Vagina (tissue), 2 donors: ENCODE measurements around the gene PYGM. TPM values are rescaled to one million over a fixed set of nuclear protein-coding genes. Genes with fewer than 3 reads are reported as not detected.

Experiments used
- DNase-seq, 2 donors: peaks; one replicate each; pipeline ENCODE4 v3.0.0-alpha.2; 2017; ENCODE audit errors: extremely low spot score in 2 of 2
- H3K27ac ChIP-seq: fragments of 200-600 bp; sonication (generic); one replicate; pipeline ENCODE4 v1.5.1; 2019
- H3K27me3 ChIP-seq: fragments of 200-600 bp; sonication (generic); one replicate; pipeline ENCODE4 v1.5.1; 2019
- H3K36me3 ChIP-seq, 2 donors: fragments of 200-600 bp; sonication (generic); one replicate each; pipeline ENCODE4 v1.5.1; 2017 to 2019
- H3K4me1 ChIP-seq: fragments of 200-600 bp; sonication (generic); one replicate; pipeline ENCODE4 v1.5.1; 2019
- H3K4me3 ChIP-seq, 2 donors: fragments of 200-600 bp; sonication (generic); 1 replicate in 1 of 2; 2 replicates in 1 of 2; pipeline ENCODE4 v1.5.1; 2016 to 2019
- H3K9me3 ChIP-seq: fragments of 200-600 bp; sonication (generic); one replicate; pipeline ENCODE4 v1.5.1; 2019
- CTCF ChIP-seq, 3 experiments: fragments of 450-650 bp in 2 of 3; fragments of 200-600 bp in 1 of 3; sonication (generic) in 1 of 3; IDR thresholded peaks; one replicate each; pipeline ENCODE4 v1.5.1; 2017 to 2019; ENCODE audit warnings: antibody characterized with exemption in 3 of 3, mild to moderate bottlenecking in 2 of 3, moderate library complexity in 2 of 3
- POLR2A ChIP-seq, 2 donors: fragments of 450-650 bp; IDR thresholded peaks; one replicate each; pipeline ENCODE4 v1.6.1; 2017; ENCODE audit warnings: antibody characterized with exemption in 2 of 2, mild to moderate bottlenecking in 2 of 2, moderate library complexity in 2 of 2
- POLR2AphosphoS5 ChIP-seq, 2 donors: sonication (generic); formaldehyde crosslinking; IDR thresholded peaks; one replicate each; pipeline ENCODE4 v1.9.0; 2017; ENCODE audit warnings: antibody characterized with exemption in 2 of 2, mild to moderate bottlenecking in 2 of 2, low read depth in 1 of 2; ENCODE audit not compliant: insufficient read depth in 1 of 2
- intact Hi-C: fragments of 100-400 bp; cut with DNase I; formaldehyde crosslinking; loops from one replicate; pipeline ENCODE4 v1.15.1; 2023
- total RNA-seq: library from RNA; depleted of rRNA; stranded (reverse); fragments of >200 nt; gene quantifications from one replicate; pipeline ENCODE4 v1.2.3, GENCODE V29; 2016

The PYGM gene
- total RNA-seq, 1 donor from 2014 or later: 0.98 TPM

DNA sequence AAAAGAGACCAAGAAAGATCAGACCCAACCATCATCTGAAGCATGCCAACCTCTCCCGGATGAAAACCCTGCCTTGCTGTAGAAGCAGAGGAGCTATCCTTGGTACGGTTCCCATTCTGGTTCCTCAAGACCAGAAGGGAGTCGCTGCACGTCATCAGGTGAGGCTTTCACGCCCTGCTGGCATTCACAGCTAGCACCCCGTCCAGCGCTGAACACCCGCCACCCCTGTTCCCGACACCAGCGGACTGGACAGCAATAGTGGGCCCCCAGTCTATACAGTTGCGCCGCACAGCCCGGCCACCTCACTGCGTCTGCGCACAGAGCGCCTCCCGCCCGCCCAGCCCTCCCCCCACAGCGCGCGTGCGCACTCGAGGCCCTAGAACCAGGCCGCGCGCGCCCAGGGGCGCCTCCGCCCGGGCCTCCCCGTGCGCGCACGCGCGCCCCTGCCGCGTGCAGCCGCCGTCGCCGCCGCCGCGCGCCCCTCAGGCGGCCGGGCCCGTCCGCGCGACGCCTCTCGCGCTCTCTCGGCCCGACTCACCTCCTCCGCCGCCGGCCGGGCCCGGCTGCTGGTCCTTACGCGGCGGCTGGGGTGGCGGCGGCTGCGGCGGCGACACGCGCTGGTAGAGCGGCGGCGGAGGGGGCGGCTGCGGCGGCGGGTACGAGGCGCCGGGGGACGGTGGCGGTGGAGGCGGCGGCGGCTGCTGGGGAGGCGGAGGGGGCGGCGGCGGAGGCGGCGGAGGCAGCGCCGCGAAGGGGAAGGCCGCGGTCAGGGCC, 17.9 kb upstream of the PYGM start:
- peak in 1 of 2 donors; percentile 94 for DNase-seq
- H3K27ac ChIP-seq: peak overlapping the region; percentile 99
- intact Hi-C loops: loop anchor here (5.0 kb wide), 1 partner anchor 35 kb away; the partner anchor contains the start of gene RASGRP2
- H3K9me3 ChIP-seq: no peaks in the 10 kb centered on the region
- TF ChIP-seq POLR2A (IDR thresholded peaks at IDR 0.05): no peak
- TF ChIP-seq POLR2AphosphoS5 (IDR thresholded peaks at IDR 0.05; ENCODE audit: insufficient read depth in 1 of 2, low read depth in 1 of 2): peak in 1 of 2 donors; percentile 53
- peaks cover 0 to 39% of the 10 kb centered on the region in 2 donors for H3K36me3 ChIP-seq
- H3K4me3 ChIP-seq: peak overlapping the region; percentile 87 to 99
- no peaks in the 10 kb centered on the region for H3K27me3 ChIP-seq
- peaks cover 55% of the 10 kb centered on the region for H3K4me1 ChIP-seq

- peaks cover 63% of the 10 kb centered on the region for H3K4me1 ChIP-seq
- H3K9me3 ChIP-seq: no peaks in the 10 kb centered on the region
- TF ChIP-seq POLR2AphosphoS5 (IDR thresholded peaks at IDR 0.05; ENCODE audit: insufficient read depth in 1 of 2, low read depth in 1 of 2) (no peak), CTCF (IDR thresholded peaks at IDR 0.05) (no peak), POLR2A (IDR thresholded peaks at IDR 0.05) (no peak)
- H3K36me3 ChIP-seq: peaks cover 0 to 47% of the 10 kb centered on the region in 2 donors
- peak overlapping the region; percentile 87 to 99 for H3K4me3 ChIP-seq
- intact Hi-C loops: loop anchor here (5.0 kb wide), 1 partner anchor 35 kb away; the partner anchor contains the start of gene RASGRP2
- peak overlapping the region; percentile 78 for H3K27ac ChIP-seq
- no peak for DNase-seq
- no peaks in the 10 kb centered on the region for H3K27me3 ChIP-seq
Observed at GRCh38 chr11:64776875-64777274, 17.1 kb upstream of the PYGM start.

DNA sequence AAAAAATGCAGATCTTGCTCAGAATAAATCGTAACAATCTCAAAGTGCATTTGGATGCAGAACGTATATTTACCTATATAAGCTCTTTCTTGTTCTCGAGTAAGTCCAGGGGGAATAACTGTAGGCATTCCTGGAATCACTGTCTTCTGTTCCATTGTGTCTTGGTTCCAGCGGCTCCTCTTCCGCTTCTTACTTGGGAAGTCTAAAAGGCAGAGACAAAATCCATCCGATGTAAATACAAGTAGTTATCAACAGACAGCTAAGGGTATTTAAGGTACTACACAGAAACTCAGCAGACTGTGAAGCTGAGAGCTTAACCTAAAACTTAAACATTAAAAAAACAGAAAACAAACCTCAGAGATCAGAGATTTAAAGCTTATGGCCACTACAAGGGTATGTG, 16.7 kb upstream of the PYGM start:
- Histone ChIP-seq H3K4me3 (peak overlapping the region; percentile 87 to 99), H3K27me3 (no peaks in the 10 kb centered on the region), H3K36me3 (peaks cover 0 to 50% of the 10 kb centered on the region in 2 donors), H3K9me3 (no peaks in the 10 kb centered on the region), H3K27ac (no peak overlapping the region), H3K4me1 (peaks cover 66% of the 10 kb centered on the region)
- TF ChIP-seq CTCF (IDR thresholded peaks at IDR 0.05): no peak
- TF ChIP-seq POLR2A (IDR thresholded peaks at IDR 0.05): no peak
- no peak for TF ChIP-seq POLR2AphosphoS5 (IDR thresholded peaks at IDR 0.05; ENCODE audit: insufficient read depth in 1 of 2, low read depth in 1 of 2)
- no peak for DNase-seq
- intact Hi-C loops: loop anchor here (5.0 kb wide), 1 partner anchor 34 kb away; the partner anchor contains the start of gene RASGRP2

GRCh38 chr11:64774144-64774543, 14.4 kb upstream of the PYGM start:
- TF ChIP-seq CTCF (IDR thresholded peaks at IDR 0.05) (no peak), POLR2AphosphoS5 (IDR thresholded peaks at IDR 0.05; ENCODE audit: insufficient read depth in 1 of 2, low read depth in 1 of 2) (no peak), POLR2A (IDR thresholded peaks at IDR 0.05) (no peak)
- H3K4me1 ChIP-seq: peaks cover 58% of the 10 kb centered on the region
- intact Hi-C loops: no loop called here
- no peaks in the 10 kb centered on the region for H3K9me3 ChIP-seq
- DNase-seq: no peak
- peaks cover 7 to 73% of the 10 kb centered on the region in 2 donors for H3K36me3 ChIP-seq
- no peak overlapping the region for H3K4me3 ChIP-seq
- H3K27me3 ChIP-seq: no peaks in the 10 kb centered on the region
- no peak overlapping the region for H3K27ac ChIP-seq

DNA sequence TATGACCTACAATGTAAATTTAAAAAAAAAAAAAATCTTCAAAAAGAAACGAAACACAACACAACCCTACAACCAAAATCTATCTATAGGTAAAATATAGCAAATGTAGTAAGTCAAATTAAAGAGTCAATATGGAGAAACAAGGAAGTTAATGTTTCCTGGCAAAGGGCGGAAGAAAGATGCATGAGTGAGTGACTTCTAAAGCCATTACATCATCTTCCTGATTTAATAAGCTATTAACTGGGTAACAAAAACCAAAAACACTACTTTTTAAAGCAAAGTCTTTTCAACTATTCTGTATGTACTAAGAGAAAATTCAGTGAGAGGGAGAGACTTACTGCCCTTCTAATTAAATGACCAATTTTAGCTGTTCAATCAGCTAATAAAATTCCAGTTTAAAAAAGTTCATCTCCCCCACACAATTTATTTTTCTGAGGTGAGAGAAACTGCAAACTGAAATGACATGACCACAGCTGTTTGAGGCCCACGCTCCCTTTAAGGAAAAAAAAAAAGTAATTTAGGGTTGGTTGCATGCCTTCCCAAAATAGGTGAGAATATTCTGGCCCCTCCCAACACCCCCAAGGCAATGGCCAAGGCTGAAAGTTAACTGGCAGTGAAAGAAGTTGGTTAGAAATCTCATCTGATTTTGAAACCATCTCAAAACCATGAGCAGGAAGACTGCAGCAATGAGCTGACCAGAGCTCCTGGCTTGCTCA, 12.7 kb upstream of the PYGM start:
- TF ChIP-seq POLR2AphosphoS5 (IDR thresholded peaks at IDR 0.05; ENCODE audit: insufficient read depth in 1 of 2, low read depth in 1 of 2): no peak
- TF ChIP-seq CTCF (IDR thresholded peaks at IDR 0.05): no peak
- TF ChIP-seq POLR2A (IDR thresholded peaks at IDR 0.05): no peak
- no peak overlapping the region for H3K27ac ChIP-seq
- no peak overlapping the region for H3K4me3 ChIP-seq
- intact Hi-C loops: no loop called here
- no peak for DNase-seq
- H3K36me3 ChIP-seq: peaks cover 12 to 89% of the 10 kb centered on the region in 2 donors
- no peaks in the 10 kb centered on the region for H3K27me3 ChIP-seq
- peaks cover 57% of the 10 kb centered on the region for H3K4me1 ChIP-seq
- H3K9me3 ChIP-seq: no peaks in the 10 kb centered on the region
